ENCODE measurements around the gene AGR3.

AGR3 gene

GRCh38 chr7:16891874-16892643 is 10.3 kb upstream of the AGR3 start:
- H3K4me3 ChIP-seq (ENCODE audit: insufficient read depth, low read length, poor library complexity, severe bottlenecking), result no peak overlapping the region
- H4K20me1 ChIP-seq (ENCODE audit: low read depth, low read length), result no peaks in the 10 kb centered on the region
- no peaks in the 10 kb centered on the region for H3K36me3 ChIP-seq (ENCODE audit: low read length)
- no peaks in the 10 kb centered on the region for H3K9me2 ChIP-seq (replicated peaks; ENCODE audit: insufficient read depth, low read length)
- no peaks in the 10 kb centered on the region for H3F3A ChIP-seq (ENCODE audit: insufficient read depth)
- TF ChIP-seq CTCF (IDR thresholded peaks at IDR 0.05; ENCODE audit: insufficient read depth, low read length, poor library complexity, severe bottlenecking) (no peak), EZH2phosphoT487 (conservative IDR thresholded peaks at IDR 0.05; ENCODE audit: low read length) (no peak)
- no peak overlapping the region for H3K4me2 ChIP-seq (ENCODE audit: low read depth, low read length, poor library complexity, severe bottlenecking)
- no peak overlapping the region for H2AFZ ChIP-seq (ENCODE audit: low read depth, low read length, severe bottlenecking)
- H3K27me3 ChIP-seq (ENCODE audit: low read length), result no peaks in the 10 kb centered on the region
- H3K79me2 ChIP-seq (ENCODE audit: insufficient read depth, low read length), result no peaks in the 10 kb centered on the region
- no peak overlapping the region for H3K9ac ChIP-seq (ENCODE audit: low read length)
- H3K9me3 ChIP-seq (ENCODE audit: insufficient read depth, low read length), result no peaks in the 10 kb centered on the region
- H3K27ac ChIP-seq (ENCODE audit: low read depth, low read length), result no peak overlapping the region

GRCh38 chr7:16891338-16891737 is 9.6 kb upstream of the AGR3 start:
- Histone ChIP-seq H3K4me3 (ENCODE audit: insufficient read depth, low read length, poor library complexity, severe bottlenecking) (no peak overlapping the region), H3K27me3 (ENCODE audit: low read length) (no peaks in the 10 kb centered on the region), H3K4me2 (ENCODE audit: low read depth, low read length, poor library complexity, severe bottlenecking) (no peak overlapping the region), H3K9me3 (ENCODE audit: insufficient read depth, low read length) (no peaks in the 10 kb centered on the region), H3K9me2 (replicated peaks; ENCODE audit: insufficient read depth, low read length) (no peaks in the 10 kb centered on the region), H2AFZ (ENCODE audit: low read depth, low read length, severe bottlenecking) (no peak overlapping the region), H3K27ac (ENCODE audit: low read depth, low read length) (no peak overlapping the region), H3K9ac (ENCODE audit: low read length) (no peak overlapping the region), H3K79me2 (ENCODE audit: insufficient read depth, low read length) (no peaks in the 10 kb centered on the region), H3K36me3 (ENCODE audit: low read length) (no peaks in the 10 kb centered on the region), H3F3A (ENCODE audit: insufficient read depth) (no peaks in the 10 kb centered on the region), H4K20me1 (ENCODE audit: low read depth, low read length) (no peaks in the 10 kb centered on the region)
- peak; percentile 29 for TF ChIP-seq CTCF (IDR thresholded peaks at IDR 0.05; ENCODE audit: insufficient read depth, low read length, poor library complexity, severe bottlenecking)
- TF ChIP-seq EZH2phosphoT487 (conservative IDR thresholded peaks at IDR 0.05; ENCODE audit: low read length), result no peak

GRCh38 chr7:16889851-16890415 is 8.2 kb upstream of the AGR3 start:
- H3F3A ChIP-seq (ENCODE audit: insufficient read depth), result no peaks in the 10 kb centered on the region
- H3K36me3 ChIP-seq (ENCODE audit: low read length), result no peaks in the 10 kb centered on the region
- no peaks in the 10 kb centered on the region for H3K79me2 ChIP-seq (ENCODE audit: insufficient read depth, low read length)
- no peak overlapping the region for H3K4me2 ChIP-seq (ENCODE audit: low read depth, low read length, poor library complexity, severe bottlenecking)
- no peak overlapping the region for H2AFZ ChIP-seq (ENCODE audit: low read depth, low read length, severe bottlenecking)
- no peak overlapping the region for H3K4me3 ChIP-seq (ENCODE audit: insufficient read depth, low read length, poor library complexity, severe bottlenecking)
- no peak for TF ChIP-seq EZH2phosphoT487 (conservative IDR thresholded peaks at IDR 0.05; ENCODE audit: low read length)
- no peak for TF ChIP-seq CTCF (IDR thresholded peaks at IDR 0.05; ENCODE audit: insufficient read depth, low read length, poor library complexity, severe bottlenecking)
- no peaks in the 10 kb centered on the region for H3K27me3 ChIP-seq (ENCODE audit: low read length)
- no peaks in the 10 kb centered on the region for H3K9me3 ChIP-seq (ENCODE audit: insufficient read depth, low read length)
- no peak overlapping the region for H3K27ac ChIP-seq (ENCODE audit: low read depth, low read length)
- no peaks in the 10 kb centered on the region for H3K9me2 ChIP-seq (replicated peaks; ENCODE audit: insufficient read depth, low read length)
- no peak overlapping the region for H3K9ac ChIP-seq (ENCODE audit: low read length)
- no peaks in the 10 kb centered on the region for H4K20me1 ChIP-seq (ENCODE audit: low read depth, low read length)

Measured in SU-DHL-6 (cell line).